H1 (cell line): ENCODE data around the gene RNF26. TPM values are rescaled to one million over a fixed set of nuclear protein-coding genes. Genes with fewer than 3 reads are reported as not detected.

Source experiments
- CTCF ChIA-PET: fragments of 300-600 bp; sonication (Branson Sonifier 250); formaldehyde crosslinking; loops from one replicate; lab custom pipeline; 2021; ENCODE audit not compliant: partially characterized antibody; lab: Charles Lee
- POLR2A ChIA-PET: fragments of 300-600 bp; sonication (Branson Sonifier 250); formaldehyde crosslinking; loops from one replicate; lab custom pipeline; 2021; ENCODE audit warnings: inconsistent platforms; ENCODE audit not compliant: partially characterized antibody; lab: Charles Lee
- DNase-seq, 2 experiments: peaks; one replicate each; pipeline versions ENCODE4 v3.0.0 to v3.0.0-alpha.2; 2010 to 2022; ENCODE audit warnings: low spot score in 2 of 2, low read depth in 1 of 2, mixed read lengths in 1 of 2
- FAIRE-seq: peaks from 2 replicates; lab custom pipeline; 2011; peaks lifted over from hg19 to GRCh38; lab: Jason Lieb, UNC
- H2AFZ ChIP-seq: 2 replicates; pipeline ENCODE4 v1.8.1; 2012; ENCODE audit warnings: low read length, inconsistent platforms
- H2AK5ac ChIP-seq: 2 replicates; pipeline ENCODE4 v1.6.1; 2013; ENCODE audit warnings: low read depth, low read length
- H2BK120ac ChIP-seq: replicated peaks from 2 replicates; pipeline ENCODE3; 2013; ENCODE audit warnings: low read depth, low read length, inconsistent platforms
- H2BK12ac ChIP-seq: 2 replicates; pipeline ENCODE4 v1.6.1; 2013; ENCODE audit warnings: low read depth, low read length
- H2BK15ac ChIP-seq: 2 replicates; pipeline ENCODE4 v1.6.1; 2013; ENCODE audit warnings: low read length
- H2BK20ac ChIP-seq: 2 replicates; pipeline ENCODE4 v1.6.1; 2013; ENCODE audit warnings: low read length
- H2BK5ac ChIP-seq: 2 replicates; pipeline ENCODE4 v1.6.1; 2013; ENCODE audit warnings: low read depth, low read length
- H3K14ac ChIP-seq: 2 replicates; pipeline ENCODE4 v1.6.1; 2013; ENCODE audit warnings: inconsistent platforms; ENCODE audit not compliant: insufficient read length
- H3K18ac ChIP-seq: 2 replicates; pipeline ENCODE4 v1.6.1; 2013; ENCODE audit warnings: low read length; ENCODE audit errors: extremely low read depth
- H3K23ac ChIP-seq: 2 replicates; pipeline ENCODE4 v1.6.1; 2013; ENCODE audit warnings: inconsistent platforms; ENCODE audit not compliant: insufficient read length
- H3K23me2 ChIP-seq: 2 replicates; pipeline ENCODE4 v1.6.1; 2013; ENCODE audit warnings: low read depth, low read length
- H3K27ac ChIP-seq: 2 replicates; pipeline ENCODE4 v1.6.1; 2011; ENCODE audit warnings: low read depth, low read length, inconsistent platforms
- H3K27me3 ChIP-seq, 4 experiments: replicated peaks in 1 of 4; 1 replicate in 1 of 4; 2 replicates in 3 of 4; pipeline versions ENCODE4 v1.6.1 to v1.8.1; 2011 to 2013; ENCODE audit warnings: low read length in 3 of 4, mild to moderate bottlenecking in 3 of 4, inconsistent platforms in 2 of 4, mixed read lengths in 2 of 4, moderate library complexity in 1 of 4; ENCODE audit not compliant: control insufficient read depth in 3 of 4, insufficient read depth in 3 of 4; ENCODE audit errors: extremely low read depth in 1 of 4
- H3K36me3 ChIP-seq, 4 experiments: 2 replicates each; pipeline versions ENCODE4 v1.6.1 to v1.8.1; 2011 to 2013; ENCODE audit warnings: mild to moderate bottlenecking in 4 of 4, low read length in 3 of 4, moderate library complexity in 2 of 4, control low read depth in 1 of 4, inconsistent platforms in 1 of 4; ENCODE audit not compliant: insufficient read depth in 4 of 4, control insufficient read depth in 2 of 4
- H3K4ac ChIP-seq: replicated peaks from 2 replicates; pipeline ENCODE3; 2013; ENCODE audit warnings: low read length, low read depth, mixed read lengths, inconsistent platforms; ENCODE audit not compliant: insufficient read length
- H3K4me1 ChIP-seq, 4 experiments: replicated peaks in 1 of 4; 1 replicate in 1 of 4; 2 replicates in 3 of 4; pipeline versions ENCODE4 v1.6.1 to v1.8.1; 2011 to 2013; ENCODE audit warnings: low read length in 3 of 4, inconsistent platforms in 2 of 4, mixed read lengths in 1 of 4; ENCODE audit not compliant: insufficient read depth in 4 of 4, control insufficient read depth in 3 of 4
- H3K4me2 ChIP-seq, 2 experiments: 2 replicates each; pipeline versions ENCODE4 v1.6.1 to v1.8.1; 2011 to 2013; ENCODE audit warnings: low read depth in 2 of 2, low read length in 2 of 2, control low read depth in 1 of 2, inconsistent platforms in 1 of 2, mild to moderate bottlenecking in 1 of 2; ENCODE audit not compliant: insufficient read depth in 1 of 2
- H3K4me3 ChIP-seq, 4 experiments: fragments of 200-600, 300-600 bp in 1 of 4; sonication (generic), shearing (Covaris generic), sonication (Bioruptor Twin) in 1 of 4; 2 replicates each; pipeline versions ENCODE4 v1.5.1 to v1.8.1; 2011 to 2016; ENCODE audit warnings: low read length in 4 of 4, low read depth in 3 of 4, control low read depth in 2 of 4, inconsistent platforms in 2 of 4, mild to moderate bottlenecking in 2 of 4, mixed read lengths in 1 of 4, moderate library complexity in 1 of 4; ENCODE audit not compliant: insufficient read depth in 2 of 4; ENCODE audit errors: extremely low read depth in 1 of 4
- H3K56ac ChIP-seq: replicated peaks from 2 replicates; pipeline ENCODE3; 2013; ENCODE audit warnings: low read depth, mild to moderate bottlenecking, mixed read lengths, low read length, inconsistent platforms; ENCODE audit not compliant: insufficient read length
- H3K79me1 ChIP-seq: 2 replicates; pipeline ENCODE4 v1.6.1; 2013; ENCODE audit warnings: low read depth, low read length, control low read depth
- H3K79me2 ChIP-seq, 2 experiments: 2 replicates each; pipeline versions ENCODE4 v1.6.1 to v1.8.1; 2012 to 2013; ENCODE audit warnings: low read length in 2 of 2, mild to moderate bottlenecking in 2 of 2, inconsistent platforms in 1 of 2; ENCODE audit not compliant: insufficient read depth in 2 of 2, control insufficient read depth in 1 of 2
- H3K9ac ChIP-seq, 4 experiments: replicated peaks in 1 of 4; 1 replicate in 1 of 4; 2 replicates in 3 of 4; pipeline versions ENCODE4 v1.6.1 to v1.8.1; 2011 to 2013; ENCODE audit warnings: low read depth in 3 of 4, low read length in 3 of 4, control low read depth in 2 of 4, mild to moderate bottlenecking in 2 of 4, moderate library complexity in 2 of 4, inconsistent platforms in 1 of 4; ENCODE audit errors: extremely low read depth in 1 of 4
- H3K9me3 ChIP-seq, 2 experiments: 2 replicates each; pipeline versions ENCODE4 v1.6.1 to v1.8.1; 2012 to 2013; ENCODE audit warnings: mild to moderate bottlenecking in 2 of 2, moderate library complexity in 2 of 2, control low read depth in 1 of 2, inconsistent platforms in 1 of 2, low read depth in 1 of 2, low read length in 1 of 2, mixed read lengths in 1 of 2; ENCODE audit not compliant: insufficient read depth in 2 of 2
- H4K20me1 ChIP-seq, 2 experiments: replicated peaks in 1 of 2; 2 replicates each; pipeline versions ENCODE3 to v1.8.1; 2011 to 2013; ENCODE audit warnings: inconsistent platforms in 2 of 2, low read length in 2 of 2, mild to moderate bottlenecking in 1 of 2; ENCODE audit not compliant: insufficient read depth in 2 of 2, control insufficient read depth in 1 of 2
- H4K5ac ChIP-seq: 2 replicates; pipeline ENCODE4 v1.6.1; 2013; ENCODE audit warnings: low read length, low read depth, mixed read lengths, inconsistent platforms; ENCODE audit not compliant: insufficient read length
- H4K8ac ChIP-seq: 2 replicates; pipeline ENCODE4 v1.8.0; 2013; ENCODE audit warnings: mild to moderate bottlenecking, moderate library complexity, low read length, inconsistent platforms; ENCODE audit not compliant: insufficient read depth; ENCODE audit errors: extremely low read depth
- H4K91ac ChIP-seq: replicated peaks from 2 replicates; pipeline ENCODE3; 2013; ENCODE audit warnings: low read length, mixed read lengths, inconsistent platforms; ENCODE audit not compliant: insufficient read length
- BRCA1 ChIP-seq: IDR thresholded peaks from 2 replicates; pipeline ENCODE4 v1.6.1; 2012; ENCODE audit warnings: low read depth, low read length, improper control_type of control experiment
- EGR1 ChIP-seq: IDR thresholded peaks from 2 replicates; pipeline ENCODE4 v1.6.1; 2011; ENCODE audit warnings: low read depth, low read length, borderline replicate concordance
- JUN ChIP-seq: IDR thresholded peaks from 2 replicates; pipeline ENCODE4 v1.6.1; 2011; ENCODE audit warnings: low read depth, mild to moderate bottlenecking, improper control_type of control experiment, low read length
- KDM5A ChIP-seq: fragments of 200-600 bp; IDR thresholded peaks from 2 replicates; pipeline ENCODE4 v1.7.1; 2012; ENCODE audit warnings: mild to moderate bottlenecking, low read length, inconsistent platforms, mixed read lengths
- POLR2AphosphoS5 ChIP-seq: IDR thresholded peaks from 2 replicates; pipeline ENCODE4 v1.6.1; 2011; ENCODE audit warnings: low read depth, low read length
- WGBS, 2 experiments: shearing (Covaris generic) in 1 of 2; methylation state at CpG; one replicate each; pipeline versions ENCODE4 v1.1.6 to v1.1.7; 2013 to 2015; ENCODE audit warnings: low lambda C conversion rate in 2 of 2, mixed read lengths in 2 of 2, inconsistent platforms in 1 of 2, low coverage in 1 of 2, missing lambda C conversion rate in 1 of 2; ENCODE audit not compliant: insufficient replicate concordance in 2 of 2, insufficient coverage in 1 of 2, insufficient read length in 1 of 2; ENCODE audit errors: extremely low coverage in 1 of 2, missing lambda C conversion rate in 1 of 2; 5-methylcytosine and 5-hydroxymethylcytosine counted together
- polyA plus RNA-seq, 7 experiments: library from polyadenylated mRNA; depleted of rRNA in 3 of 7; stranded (reverse) in 5 of 7; unstranded in 2 of 7; fragments of >200 nt in 5 of 7; fragments of 200-250 nt in 2 of 7; gene quantifications; 1 replicate in 5 of 7; 2 replicates in 1 of 7; 4 replicates in 1 of 7; pipeline versions ENCODE4 v1.2.1 to v1.2.3, GENCODE V29; 2011 to 2013; ENCODE audit warnings: missing spikeins in 2 of 7, mixed read lengths in 2 of 7
- total RNA-seq: library from RNA; stranded (reverse); fragmentation: NEBNext Ultra II Directional; extraction: Animal tissue kit (Norgen Biotek cat#: 25700); gene quantifications from 2 replicates; pipeline ENCODE4 v1.2.1, GENCODE V29; 2021

The RNF26 gene
- total and polyA plus RNA-seq, 2 of the 8 experiments (the other 6 are each of a cell fraction or from before 2014, with no cell fraction given): 82.7 to 84.0 TPM

GRCh38 chr11:119288219-119288618, 46.1 kb upstream of the RNF26 start:
- ChIA-PET POLR2A (interaction anchor here (0.9 kb wide), 1 partner anchor 193 kb away, joined by 4 read pairs; no protein-coding TSS in a partner anchor), CTCF (interaction anchor here (0.7 to 1.1 kb wide), 2 partner anchors 79 to 154 kb away, joined by 3 to 4 read pairs; no protein-coding TSS in a partner anchor)
- no peak overlapping the region for H2BK5ac ChIP-seq
- 92% methylated on average over 3 of the region's 3 CpGs; no CpG with 5 or more reads in 1 of the 2 experiments for WGBS, 2 experiments
- H3K4me2 ChIP-seq: no peak overlapping the region
- H3K4me3 ChIP-seq: no peak overlapping the region
- no peak overlapping the region for H2AK5ac ChIP-seq
- H3K56ac ChIP-seq: no peak overlapping the region
- H3K9ac ChIP-seq: no peak overlapping the region
- H3K18ac ChIP-seq: no peak overlapping the region
- no peak overlapping the region for H2AFZ ChIP-seq
- DNase-seq: no peak
- TF ChIP-seq BRCA1: no peak
- TF ChIP-seq POLR2AphosphoS5: no peak
- no peak for TF ChIP-seq KDM5A
- no peak for TF ChIP-seq EGR1
- no peak for TF ChIP-seq JUN
- no peak overlapping the region for H4K5ac ChIP-seq
- no peaks in the 10 kb centered on the region for H3K4me1 ChIP-seq
- no peak overlapping the region for H2BK12ac ChIP-seq
- no peaks in the 10 kb centered on the region for H3K9me3 ChIP-seq
- H4K8ac ChIP-seq: no peak overlapping the region
- no peak overlapping the region for H3K27ac ChIP-seq
- no peaks in the 10 kb centered on the region for H3K27me3 ChIP-seq
- no peak overlapping the region for H2BK120ac ChIP-seq
- peaks cover 3% of the 10 kb centered on the region; the same call in 1 of the 2 replicates for H3K79me1 ChIP-seq
- FAIRE-seq: no peak
- H3K79me2 ChIP-seq: no peaks in the 10 kb centered on the region
- no peak overlapping the region for H2BK15ac ChIP-seq
- H2BK20ac ChIP-seq: no peak overlapping the region
- no peak overlapping the region for H4K91ac ChIP-seq
- peaks cover 9 to 51% (median 30%) of the 10 kb centered on the region in 4 experiments for H3K36me3 ChIP-seq
- H3K23ac ChIP-seq: no peak overlapping the region
- H4K20me1 ChIP-seq: no peaks in the 10 kb centered on the region
- no peak overlapping the region for H3K14ac ChIP-seq
- no peak overlapping the region for H3K4ac ChIP-seq
- H3K23me2 ChIP-seq: peaks cover 2% of the 10 kb centered on the region; the same call in 1 of the 2 replicates
